Central memory CD4-positive, alpha-beta T cell (primary cell): ENCODE results near the gene MTNR1B.

Experiments used
- DNase-seq: peaks from one replicate; pipeline ENCODE4 v3.0.0; 2022
- total RNA-seq, 3 experiments: gene quantifications; one replicate each; lab custom pipeline; 2026; lab: John Stamatoyannopoulos, UW

Gene MTNR1B
- 0 reads per million in 3 experiments for total RNA-seq

DNA sequence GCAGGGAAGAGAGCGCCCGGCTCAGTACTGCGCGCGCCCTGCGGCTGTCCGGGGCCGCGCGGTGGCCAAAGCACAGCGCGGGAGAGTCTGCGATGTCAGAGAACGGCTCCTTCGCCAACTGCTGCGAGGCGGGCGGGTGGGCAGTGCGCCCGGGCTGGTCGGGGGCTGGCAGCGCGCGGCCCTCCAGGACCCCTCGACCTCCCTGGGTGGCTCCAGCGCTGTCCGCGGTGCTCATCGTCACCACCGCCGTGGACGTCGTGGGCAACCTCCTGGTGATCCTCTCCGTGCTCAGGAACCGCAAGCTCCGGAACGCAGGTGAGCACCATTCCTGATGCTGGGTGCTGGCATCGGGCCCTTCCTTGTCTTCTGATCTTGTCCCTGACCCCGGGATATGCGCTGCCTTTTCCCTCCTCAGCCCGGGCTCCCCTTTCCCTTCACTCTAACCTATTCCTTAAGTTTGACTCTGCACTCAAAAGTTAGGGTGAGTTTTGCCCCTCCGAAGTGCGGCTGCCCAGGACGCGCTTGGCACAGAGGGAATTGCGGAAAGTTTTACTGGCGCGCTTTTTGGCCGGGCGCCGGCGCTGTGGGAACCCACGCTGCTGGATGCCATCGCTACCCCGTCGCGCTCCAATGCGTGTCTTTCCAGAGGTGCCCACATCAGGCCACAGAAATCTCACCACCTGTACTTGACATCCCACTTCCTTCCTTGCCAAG, at the start of gene MTNR1B:
TSS of gene MTNR1B (plus strand) at position 18 of the 714 bp plus-strand sequence. CDS start at position 93, 75 bp downstream.
- no peak for DNase-seq

DNA sequence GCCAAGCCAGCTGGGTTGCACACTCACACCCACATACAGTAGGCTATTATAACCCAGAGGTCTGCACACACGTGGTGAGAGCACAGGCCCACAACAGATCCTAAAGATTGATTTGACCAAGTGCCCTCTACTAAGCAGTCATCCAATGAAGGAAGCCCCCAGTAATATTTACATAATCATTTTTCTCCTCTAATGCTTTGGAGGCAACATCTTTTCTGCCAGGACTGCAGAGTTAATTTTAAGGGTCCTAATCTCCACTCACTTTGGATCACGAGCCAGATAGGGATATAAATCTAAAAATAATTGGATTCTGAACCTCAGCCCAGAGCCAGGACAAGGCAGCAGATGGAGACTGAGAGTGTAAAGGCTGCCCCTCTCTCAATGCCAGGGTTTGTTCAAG, 49.1 kb upstream of the MTNR1B start:
- no peak for DNase-seq

DNA sequence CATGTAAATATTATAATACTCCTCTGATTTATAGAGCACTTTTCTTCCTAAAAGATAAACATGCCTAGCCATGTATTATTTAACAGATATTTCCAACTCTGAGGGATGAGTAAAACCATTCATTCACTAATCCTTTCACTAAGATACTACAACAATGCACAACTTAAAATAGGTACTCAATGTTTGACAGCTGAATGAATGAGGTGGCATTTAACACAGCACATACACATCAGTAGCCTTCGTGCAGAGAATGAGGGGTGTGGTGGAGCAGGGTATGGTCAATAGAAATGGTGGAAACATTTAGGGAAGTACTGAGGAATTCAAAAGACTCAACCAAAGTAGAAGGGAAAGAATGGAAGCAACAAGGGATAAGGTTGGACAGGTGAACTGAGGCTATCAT, 46.7 kb upstream of the MTNR1B start:
- DNase-seq: no peak

DNA sequence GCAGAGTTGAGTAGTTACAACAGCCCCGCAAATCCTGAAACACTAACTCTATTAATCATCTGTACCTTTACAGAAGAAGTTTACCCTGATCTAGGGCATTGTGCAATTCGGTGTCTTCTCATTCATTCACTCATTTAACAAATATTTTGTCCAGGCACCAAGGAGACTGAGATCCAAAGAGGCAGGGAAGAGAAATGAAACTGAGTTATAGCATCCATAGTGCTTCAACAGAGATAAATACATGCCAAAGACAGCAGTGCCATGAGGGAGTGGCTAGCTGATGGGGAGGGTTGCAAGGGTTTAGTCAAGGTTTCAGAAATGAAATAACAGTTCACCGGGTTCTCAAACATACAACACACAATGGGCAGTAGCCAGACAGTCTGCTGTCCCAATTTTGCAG, 40.2 kb upstream of the MTNR1B start:
- no peak for DNase-seq

DNA sequence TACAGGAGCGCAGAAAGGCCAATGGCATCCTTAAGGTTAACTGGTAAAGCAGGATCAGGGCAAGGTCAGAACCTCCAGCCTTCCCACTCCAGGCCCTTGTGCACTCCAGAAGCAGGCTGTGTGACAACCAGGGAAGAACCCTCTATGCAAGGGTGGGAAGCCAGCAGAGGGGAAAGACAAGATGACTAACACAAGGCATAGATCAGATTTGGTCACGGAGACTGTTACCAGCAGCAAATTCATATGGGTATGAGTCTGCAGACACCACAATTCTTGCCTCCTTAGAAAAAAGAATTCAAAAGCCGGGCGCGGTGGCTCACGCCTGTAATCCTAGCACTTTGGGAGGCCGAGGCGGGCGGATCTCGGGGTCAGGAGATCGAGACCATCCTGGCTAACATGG, 39.8 kb upstream of the MTNR1B start:
- no peak for DNase-seq

DNA sequence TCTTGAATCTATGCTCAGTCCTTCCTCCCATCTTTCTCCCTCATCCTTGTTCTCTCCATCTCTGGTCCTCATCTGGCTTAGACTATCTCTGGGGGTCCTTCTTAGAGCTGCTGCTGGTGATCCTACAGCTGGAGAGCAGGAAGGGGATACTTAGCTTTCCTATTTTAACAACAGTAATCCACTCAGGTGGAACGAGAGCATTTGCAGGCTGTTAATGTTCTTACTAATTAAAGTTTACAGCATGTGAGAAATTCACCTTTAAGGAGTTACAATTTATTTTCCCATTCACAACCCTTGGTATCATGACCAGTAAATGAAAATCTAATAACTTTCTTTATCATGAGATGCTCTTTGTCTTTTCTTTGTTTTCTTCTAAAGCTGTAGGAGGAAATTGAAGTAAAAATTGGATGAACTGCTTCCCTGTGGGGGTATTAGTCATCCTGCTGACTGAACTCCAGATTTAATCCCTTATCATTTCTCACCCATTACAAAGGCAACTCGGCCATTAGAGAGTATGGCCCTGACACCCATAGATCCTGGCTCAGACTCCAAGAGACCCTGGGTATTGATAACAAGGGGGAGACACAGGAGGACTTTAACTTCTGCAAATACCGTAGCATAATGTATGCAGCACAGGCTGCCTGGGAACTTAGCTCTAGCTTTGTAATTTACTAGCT, 37.6 kb upstream of the MTNR1B start:
- no peak for DNase-seq

DNA sequence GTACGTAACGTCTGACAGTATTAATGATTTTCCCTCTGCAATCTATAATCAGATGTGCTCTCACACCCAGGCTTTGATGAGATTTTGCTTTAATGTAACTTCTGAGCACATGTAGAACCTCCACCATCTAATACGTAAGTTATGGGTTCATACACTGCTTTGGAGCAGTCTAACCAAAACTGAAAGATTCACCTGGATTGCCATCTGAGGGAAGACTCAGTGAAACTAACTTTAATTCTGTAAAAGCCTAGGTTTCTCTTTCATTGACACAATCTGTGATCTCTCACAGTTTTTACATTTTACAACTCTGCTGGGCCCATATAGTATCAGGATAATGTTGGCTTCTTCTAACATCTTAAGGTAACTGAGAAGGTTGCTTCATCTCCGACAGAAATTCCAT, 30.1 kb upstream of the MTNR1B start:
- no peak for DNase-seq

DNA sequence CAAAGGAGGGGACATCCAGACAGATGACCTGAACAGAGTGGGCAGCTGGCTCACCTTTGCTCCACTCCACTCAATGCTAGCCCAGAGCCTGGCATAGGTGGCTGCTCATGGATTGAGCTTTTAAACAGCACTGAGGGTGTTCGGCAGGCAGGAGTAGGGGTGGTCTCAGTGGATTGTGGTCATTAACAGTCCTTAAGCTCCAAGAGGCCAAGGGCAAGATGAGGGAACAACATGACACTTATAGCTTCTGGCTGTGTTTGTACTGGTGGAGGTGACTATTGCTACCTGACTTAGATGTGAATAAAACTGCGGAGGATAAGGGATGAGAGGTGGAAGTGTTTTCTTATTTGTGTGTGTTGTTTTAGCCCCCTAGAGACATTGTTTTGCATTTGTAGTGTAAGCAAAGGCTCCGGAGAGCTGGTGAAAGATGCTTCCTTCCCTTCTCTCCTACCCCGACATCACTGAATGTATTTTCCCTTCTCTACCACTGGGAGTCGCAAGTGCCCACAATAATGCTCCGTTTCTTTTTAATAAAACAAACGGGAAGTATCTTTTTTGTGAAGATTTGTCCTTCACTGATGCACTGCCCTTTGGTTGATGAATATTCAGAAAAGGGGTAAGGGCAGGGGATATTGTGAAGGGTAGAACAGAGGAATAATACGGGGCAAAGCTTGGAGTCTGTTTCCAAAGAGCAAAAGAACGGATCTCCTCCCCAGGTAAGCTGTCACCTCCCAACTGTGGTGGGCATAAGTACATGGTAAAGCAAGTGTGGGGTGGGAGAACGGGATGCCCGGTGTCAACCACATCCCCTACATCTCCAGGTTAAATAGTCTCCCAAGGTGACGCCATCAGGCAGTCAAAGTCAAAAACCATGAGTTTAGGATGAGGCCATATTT, 27.5 kb upstream of the MTNR1B start:
- peak; percentile 5 for DNase-seq

DNA sequence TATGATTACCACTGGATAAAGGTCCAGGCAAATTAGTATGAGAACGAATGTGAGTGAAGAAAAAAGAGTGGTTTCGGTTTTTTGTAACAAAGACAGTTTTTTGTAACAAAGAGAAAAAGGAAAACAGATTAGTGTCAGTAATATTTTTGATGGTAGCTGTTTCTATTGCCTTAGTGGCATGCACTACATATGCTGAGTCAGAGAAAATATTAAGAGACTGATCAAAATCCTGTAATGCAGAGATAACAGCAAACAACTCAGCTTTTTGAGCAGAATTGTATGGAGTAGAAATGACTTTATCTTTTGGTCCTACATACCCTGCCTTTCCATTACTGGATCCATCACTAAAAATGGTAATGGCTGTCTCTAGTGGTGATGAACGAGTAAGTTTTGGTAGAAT, 22.7 kb upstream of the MTNR1B start:
- DNase-seq: no peak

DNA sequence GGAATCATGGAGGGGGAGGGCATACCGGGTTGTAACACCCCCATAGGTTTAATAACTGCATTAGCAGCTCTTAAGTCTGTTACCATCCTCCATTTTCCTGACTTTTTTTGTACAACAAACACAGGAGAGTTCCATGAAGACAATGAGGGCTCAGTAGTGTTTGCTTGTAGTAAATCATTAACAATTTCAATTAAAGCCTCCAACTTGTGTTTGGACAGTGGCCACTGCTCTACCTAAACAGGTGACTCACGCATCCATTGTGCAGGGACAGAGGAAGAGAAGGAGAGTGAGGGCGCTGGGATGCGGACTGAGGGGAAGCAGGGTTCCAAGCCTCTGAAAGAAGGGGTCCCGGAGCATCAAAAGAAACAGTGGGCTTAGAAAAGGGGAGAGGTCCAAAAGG, 21.3 kb upstream of the MTNR1B start:
- no peak for DNase-seq

DNA sequence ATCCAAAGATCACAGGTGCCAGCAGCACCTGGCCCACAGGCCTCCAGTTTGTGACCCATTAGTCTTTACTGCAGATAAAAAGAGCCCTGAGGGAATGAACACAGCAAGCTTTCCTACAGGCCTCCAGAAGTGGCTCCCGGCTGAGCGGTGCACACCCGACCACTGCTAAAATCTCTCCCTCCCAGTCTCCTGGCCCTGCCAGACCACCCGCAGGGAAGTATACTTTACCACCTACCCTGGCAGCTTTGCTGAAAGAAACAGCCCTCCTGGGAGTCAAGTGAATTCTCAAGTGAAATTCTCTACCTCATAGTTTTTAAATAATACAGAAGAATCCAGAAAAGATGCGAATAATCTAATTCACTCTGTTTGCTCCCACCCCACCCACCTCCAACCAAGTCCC, 15.4 kb upstream of the MTNR1B start:
- no peak for DNase-seq

DNA sequence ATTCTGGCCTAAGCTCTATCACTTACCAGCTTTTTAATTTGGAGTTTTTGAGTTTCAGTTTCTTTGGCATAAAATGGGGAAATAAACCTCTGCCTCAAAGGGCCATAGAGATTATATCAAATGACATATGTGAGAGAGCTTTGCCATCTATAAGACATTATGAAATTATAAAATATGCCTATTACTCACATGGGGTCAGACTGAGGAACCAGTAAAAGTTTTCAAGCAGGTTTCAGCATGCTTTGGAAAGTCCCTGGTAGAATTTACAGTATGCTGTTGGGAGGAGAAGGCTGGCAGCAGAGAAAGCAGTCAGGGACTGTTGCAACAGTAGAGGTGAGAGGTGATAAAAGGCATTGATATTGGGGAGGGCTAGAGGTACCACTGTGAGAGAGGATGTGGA, 13.6 kb upstream of the MTNR1B start:
- DNase-seq: no peak

DNA sequence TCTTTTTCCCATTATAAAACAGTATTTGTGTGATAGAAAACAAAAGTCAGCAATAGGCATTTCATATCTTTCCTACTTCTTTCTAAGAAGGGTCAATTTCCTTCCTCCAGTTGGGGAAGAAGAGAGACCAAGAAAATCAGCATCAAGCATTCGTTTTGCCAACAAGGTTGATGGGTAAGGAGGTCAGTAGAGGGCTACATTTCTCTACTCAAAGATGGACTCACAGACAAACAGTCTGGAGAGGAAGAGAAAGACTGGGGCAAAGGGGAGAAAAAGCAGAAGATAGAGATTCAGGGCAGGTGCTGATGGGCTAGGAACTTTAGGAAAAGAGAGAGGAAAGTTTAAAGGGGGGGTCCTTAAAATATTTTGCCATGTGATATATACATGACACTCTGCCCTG, 8.6 kb upstream of the MTNR1B start:
- no peak for DNase-seq

DNA sequence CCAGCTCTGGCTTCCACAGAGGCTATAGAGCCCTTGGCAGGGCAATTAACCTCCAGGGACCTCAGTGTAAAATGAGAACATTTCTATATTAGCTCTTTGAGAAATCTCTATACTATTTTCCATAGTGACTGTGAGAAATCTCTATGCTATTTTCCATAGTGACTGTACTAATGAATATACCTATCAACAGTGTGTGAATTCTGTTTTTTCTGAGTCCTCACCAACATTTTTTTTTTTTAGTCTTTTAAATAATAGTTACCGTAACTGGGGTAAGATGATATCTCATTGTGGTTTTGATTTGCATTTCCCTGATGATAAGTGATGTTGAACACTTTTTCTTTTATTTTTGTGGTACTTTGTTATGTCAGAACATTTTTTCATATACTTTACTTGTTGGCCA, 7.0 kb upstream of the MTNR1B start:
- DNase-seq: no peak

DNA sequence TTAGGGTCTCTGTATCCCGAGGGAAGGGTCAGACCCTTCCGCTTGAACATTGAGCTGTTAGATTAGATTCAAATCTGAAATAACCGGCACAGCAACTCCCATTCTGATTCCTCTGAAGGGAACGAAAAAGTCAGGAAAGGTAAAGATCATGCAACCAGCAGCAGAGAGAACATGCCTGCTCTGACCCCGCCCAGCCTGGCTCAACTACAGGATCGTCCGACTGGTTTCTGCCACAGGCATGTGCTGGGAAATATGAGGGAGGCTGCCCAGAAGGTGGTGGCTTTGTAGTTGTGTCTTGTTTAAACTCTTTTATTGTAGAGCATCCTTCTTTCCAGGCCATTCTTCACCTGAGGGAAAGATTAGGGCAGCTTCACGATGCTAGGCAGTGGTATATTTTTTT, 5.0 kb upstream of the MTNR1B start:
- DNase-seq: no peak

DNA sequence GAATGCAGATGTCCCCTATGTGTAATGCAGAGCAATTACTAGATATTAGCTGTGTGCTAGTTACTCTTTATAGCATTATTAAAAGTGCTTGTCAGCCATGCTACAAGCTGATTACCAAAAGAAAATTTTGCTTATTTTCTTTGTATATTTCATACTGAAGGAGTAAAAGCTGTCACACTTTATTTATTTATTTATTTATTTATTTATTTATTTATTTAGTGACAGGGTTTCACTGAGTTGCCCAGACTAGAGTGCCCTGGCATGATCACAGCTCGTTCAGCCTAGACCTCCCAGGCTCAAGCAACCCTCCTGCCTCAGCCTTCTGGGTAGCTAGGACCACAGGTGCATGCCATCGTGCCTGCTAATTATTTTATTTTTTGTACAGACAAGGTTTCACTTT, 4.3 kb upstream of the MTNR1B start:
- no peak for DNase-seq

DNA sequence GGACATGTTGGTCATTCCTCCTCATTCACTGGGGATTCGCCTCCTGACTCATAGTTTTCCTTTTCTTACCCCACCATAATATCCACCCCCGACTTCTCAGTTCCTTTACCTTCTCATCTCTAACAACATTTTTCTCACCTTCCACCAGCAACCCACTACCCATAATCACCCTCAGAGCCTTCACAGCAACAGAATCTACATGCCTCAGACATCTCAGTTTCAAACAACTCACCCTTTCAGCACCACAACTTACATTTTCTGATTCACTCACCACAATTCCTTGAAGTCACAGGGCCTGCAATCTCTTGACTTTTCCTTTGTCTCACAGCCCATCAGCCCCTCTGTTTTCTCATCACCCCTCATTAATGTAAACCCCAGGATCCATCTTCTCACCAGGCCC, 2.3 kb upstream of the MTNR1B start:
- DNase-seq: no peak

DNA sequence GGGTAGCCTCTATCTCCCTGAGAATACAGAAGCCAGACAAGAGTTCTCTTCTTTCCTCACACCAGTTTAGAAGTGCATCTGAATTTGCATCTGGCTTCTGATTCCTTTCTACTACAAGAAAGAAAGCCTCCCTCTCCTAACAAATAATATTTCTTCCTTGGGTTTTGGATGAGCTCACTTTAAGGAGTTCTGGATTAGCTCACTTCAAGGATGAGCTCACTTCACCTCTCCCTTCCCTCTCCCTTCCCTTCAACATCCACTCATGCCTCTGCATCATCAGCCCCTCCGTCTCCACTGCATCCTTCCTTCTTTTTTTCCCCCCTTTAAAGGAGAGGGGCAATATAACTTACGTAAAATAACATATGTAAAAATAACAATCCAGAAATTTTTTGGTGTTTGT, 1.6 kb upstream of the MTNR1B start:
- no peak for DNase-seq

DNA sequence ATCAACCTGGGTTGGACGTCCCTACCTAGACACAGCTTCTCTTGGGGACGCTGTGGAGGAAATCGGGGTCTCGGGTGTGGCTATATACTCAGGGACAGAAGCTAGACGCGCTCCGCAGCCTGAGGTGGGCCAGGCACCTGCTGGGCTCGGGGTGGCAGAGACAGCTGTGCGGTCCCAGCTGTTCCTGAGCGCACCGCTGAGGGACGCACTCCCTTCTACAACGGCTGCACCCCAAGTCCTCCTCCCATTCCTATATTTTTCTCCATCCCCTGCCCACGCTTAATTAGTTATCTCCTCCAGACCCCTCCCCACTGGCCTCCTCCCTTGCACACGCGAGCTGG, 188 bp upstream of the MTNR1B start:
- DNase-seq: no peak

DNA sequence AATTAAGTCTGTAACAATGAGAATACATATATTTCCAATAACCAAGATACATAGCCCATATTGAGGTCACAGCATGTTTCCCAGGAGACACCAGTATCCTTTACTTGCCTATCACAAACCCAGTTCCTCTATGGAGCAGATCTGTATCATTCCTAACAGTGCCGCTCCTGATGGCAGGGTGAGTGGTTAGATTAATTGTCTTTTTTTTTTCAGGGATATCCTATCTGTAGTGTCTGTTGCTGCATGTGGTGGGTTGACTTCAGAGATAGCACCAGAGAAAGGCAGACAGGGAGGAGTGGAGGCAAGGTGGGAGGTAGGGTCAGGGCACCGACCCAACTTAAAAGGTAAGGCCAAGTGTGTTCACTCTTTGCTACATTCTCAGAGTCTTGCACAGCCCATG, 2.8 kb downstream of the MTNR1B start:
- no peak for DNase-seq

DNA sequence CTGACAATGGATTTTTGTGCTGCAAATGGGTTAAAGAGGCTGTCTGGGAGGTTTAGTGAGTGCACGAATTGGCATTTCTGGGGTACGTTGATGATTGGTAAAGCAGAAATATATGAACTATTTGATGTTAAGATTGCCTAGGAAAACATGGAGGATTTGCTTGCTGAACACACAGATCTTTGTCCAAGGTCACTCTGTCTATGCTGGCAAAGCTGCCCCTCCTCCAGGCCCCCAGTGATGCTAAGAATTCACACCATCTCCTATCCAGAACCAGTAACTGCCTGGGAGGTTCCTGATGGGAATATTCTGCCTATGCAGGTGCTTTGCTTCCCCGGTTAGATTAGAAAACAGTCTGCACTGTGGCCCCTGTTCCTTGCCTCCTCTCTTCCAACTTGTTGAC, 5.8 kb downstream of the MTNR1B start:
- no peak for DNase-seq

DNA sequence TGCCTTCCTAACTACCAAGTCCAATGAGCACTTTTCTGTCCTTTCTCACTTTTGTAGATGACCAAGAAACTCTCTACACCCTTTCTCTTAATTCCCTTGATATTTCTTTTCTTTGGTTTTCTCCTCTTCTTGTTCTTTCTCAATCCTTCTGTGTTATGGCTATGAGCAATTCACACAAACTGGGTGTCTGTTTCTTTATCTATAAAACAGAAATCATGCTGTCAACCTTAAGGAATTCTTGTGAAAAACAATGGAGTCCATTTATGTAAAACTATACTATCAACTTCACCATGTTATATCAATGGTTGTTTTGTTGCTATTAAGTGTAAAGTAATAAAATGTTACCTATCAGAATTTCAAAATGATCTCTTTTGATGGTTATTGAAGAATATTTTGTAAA, 7.2 kb downstream of the MTNR1B start:
- DNase-seq: no peak

DNA sequence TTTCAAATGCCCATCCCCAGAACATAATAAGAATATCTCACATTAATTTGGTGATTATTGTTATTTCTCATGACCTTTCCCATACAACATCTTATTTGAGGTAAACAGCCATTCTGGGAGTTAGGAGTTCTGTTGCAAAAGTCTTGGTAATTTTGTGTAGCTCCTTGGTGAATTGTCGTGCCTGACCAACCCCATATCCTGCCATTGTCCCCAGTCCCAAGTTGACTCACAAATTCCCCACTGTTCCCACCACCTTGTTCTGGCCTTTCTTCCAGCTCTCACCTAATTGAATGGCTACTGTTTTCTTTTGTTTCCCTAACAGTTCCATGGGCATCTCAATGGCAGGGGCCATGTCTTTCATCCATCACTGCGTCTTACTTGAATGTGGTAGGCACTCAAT, 8.0 kb downstream of the MTNR1B start:
- no peak for DNase-seq
